CD14-positive monocyte (primary cell): ENCODE results near the gene COL15A1. TPM values are rescaled to one million over a fixed set of nuclear protein-coding genes. Genes with fewer than 3 reads are reported as not detected.

Experiments used
- DNase-seq, 3 donors: peaks; one replicate each; pipeline ENCODE4 v3.0.0-alpha.2; 2011 to 2022
- H2AFZ ChIP-seq: 2 replicates; pipeline ENCODE4 v1.6.0; 2012; ENCODE audit warnings: mild to moderate bottlenecking, low read depth, low read length, inconsistent platforms; ENCODE audit not compliant: insufficient read depth, poor library complexity, severe bottlenecking
- H3K27ac ChIP-seq, 2 donors: 1 replicate in 1 of 2; 2 replicates in 1 of 2; pipeline ENCODE4 v1.5.1; 2012 to 2013; ENCODE audit warnings: low read length in 2 of 2, control low read depth in 1 of 2, inconsistent platforms in 1 of 2, low read depth in 1 of 2, mild to moderate bottlenecking in 1 of 2
- H3K27me3 ChIP-seq, 2 donors: one replicate each; pipeline versions ENCODE4 v1.6.0 to v1.6.1; 2011 to 2013; ENCODE audit warnings: low read length in 2 of 2; ENCODE audit not compliant: control insufficient read depth in 2 of 2, insufficient read depth in 2 of 2
- H3K36me3 ChIP-seq, 2 donors: replicated peaks in 1 of 2; 1 replicate in 1 of 2; 2 replicates in 1 of 2; pipeline versions ENCODE4 v1.5.1 to v1.6.1; 2012 to 2013; ENCODE audit warnings: low read length in 2 of 2, control low read depth in 1 of 2, inconsistent platforms in 1 of 2, mild to moderate bottlenecking in 1 of 2; ENCODE audit not compliant: insufficient read depth in 2 of 2, control insufficient read depth in 1 of 2
- H3K4me1 ChIP-seq, 2 donors: 1 replicate in 1 of 2; 2 replicates in 1 of 2; pipeline versions ENCODE4 v1.5.1 to v1.6.1; 2012 to 2013; ENCODE audit warnings: low read length in 2 of 2, control low read depth in 1 of 2, inconsistent platforms in 1 of 2, mild to moderate bottlenecking in 1 of 2, moderate library complexity in 1 of 2; ENCODE audit not compliant: insufficient read depth in 2 of 2, control insufficient read depth in 1 of 2
- H3K4me2 ChIP-seq: replicated peaks from 2 replicates; pipeline ENCODE3; 2012; ENCODE audit warnings: low read length, moderate library complexity, mild to moderate bottlenecking; ENCODE audit not compliant: poor library complexity, severe bottlenecking; ENCODE audit errors: extremely low read depth
- H3K4me3 ChIP-seq, 3 experiments: fragments of 200-600 bp in 1 of 3; sonication (generic) in 1 of 3; replicated peaks in 1 of 3; 1 replicate in 2 of 3; 2 replicates in 1 of 3; pipeline ENCODE4 v1.5.1; 2011 to 2013; ENCODE audit warnings: low read length in 3 of 3, mild to moderate bottlenecking in 3 of 3, control low read depth in 2 of 3, low read depth in 2 of 3, inconsistent platforms in 1 of 3, moderate library complexity in 1 of 3
- H3K79me2 ChIP-seq: 2 replicates; pipeline ENCODE4 v1.6.0; 2012; ENCODE audit warnings: mild to moderate bottlenecking, control low read depth, inconsistent platforms, low read length, moderate library complexity; ENCODE audit not compliant: insufficient read depth
- H3K9ac ChIP-seq: 2 replicates; pipeline ENCODE4 v1.6.0; 2017; ENCODE audit warnings: low read length, mild to moderate bottlenecking; ENCODE audit not compliant: insufficient read depth, poor library complexity, severe bottlenecking
- H3K9me3 ChIP-seq, 2 donors: replicated peaks in 1 of 2; 1 replicate in 1 of 2; 2 replicates in 1 of 2; pipeline versions ENCODE4 v1.5.1 to v1.6.1; 2012 to 2013; ENCODE audit warnings: low read length in 2 of 2, control low read depth in 1 of 2; ENCODE audit not compliant: control insufficient read depth in 1 of 2, insufficient read depth in 1 of 2
- H4K20me1 ChIP-seq: 2 replicates; pipeline ENCODE4 v1.6.0; 2012; ENCODE audit warnings: mild to moderate bottlenecking, low read length, control low read depth, moderate library complexity; ENCODE audit not compliant: insufficient read depth
- H3K27ac Mint-ChIP-seq, 7 donors: one replicate each; pipeline ENCODE4 v1.8.0; 2020; ENCODE audit warnings: mild to moderate bottlenecking in 7 of 7, mixed read lengths in 7 of 7, moderate library complexity in 6 of 7, inconsistent platforms in 2 of 7
- H3K27me3 Mint-ChIP-seq, 3 donors: one replicate each; pipeline ENCODE4 v1.8.0; 2021 to 2022; ENCODE audit warnings: low read depth in 3 of 3, mild to moderate bottlenecking in 3 of 3, mixed read lengths in 3 of 3, moderate library complexity in 3 of 3, inconsistent platforms in 1 of 3
- H3K36me3 Mint-ChIP-seq, 2 donors: one replicate each; pipeline ENCODE4 v1.8.0; 2020; ENCODE audit warnings: mixed read lengths in 2 of 2, inconsistent platforms in 1 of 2, mild to moderate bottlenecking in 1 of 2
- H3K4me1 Mint-ChIP-seq: one replicate; pipeline ENCODE4 v1.8.0; 2020; ENCODE audit warnings: mild to moderate bottlenecking, mixed read lengths
- H3K4me3 Mint-ChIP-seq, 2 donors: one replicate each; pipeline ENCODE4 v1.8.0; 2020; ENCODE audit warnings: mild to moderate bottlenecking in 2 of 2, mixed read lengths in 2 of 2, moderate library complexity in 1 of 2
- H3K9me3 Mint-ChIP-seq, 7 donors: one replicate each; pipeline ENCODE4 v1.8.0; 2020 to 2022; ENCODE audit warnings: mixed read lengths in 7 of 7, mild to moderate bottlenecking in 6 of 7, moderate library complexity in 6 of 7, inconsistent platforms in 2 of 7
- CTCF ChIP-seq: fragments of 200-600 bp; IDR thresholded peaks from one replicate; pipeline ENCODE4 v1.8.0; 2022; ENCODE audit warnings: antibody characterized with exemption, mild to moderate bottlenecking
- WGBS: methylation state at CpG from one replicate; pipeline ENCODE4 v1.1.5; 2013; ENCODE audit warnings: missing lambda C conversion rate; ENCODE audit not compliant: insufficient coverage; 5-methylcytosine and 5-hydroxymethylcytosine counted together
- intact Hi-C, 2 donors: fragments of 100-400 bp; cut with micrococcal nuclease; formaldehyde crosslinking; loops; one replicate each; pipeline versions ENCODE4 v1.15.0 to v1.15.1; 2023
- polyA plus RNA-seq, 3 donors: library from polyadenylated mRNA; depleted of rRNA in 1 of 3; unstranded in 2 of 3; stranded (reverse) in 1 of 3; fragments of 300-500 nt in 2 of 3; fragments of >200 nt in 1 of 3; fragmentation: Illumina TruSeq in 2 of 3; gene quantifications; 1 replicate in 2 of 3; 2 replicates in 1 of 3; pipeline ENCODE4 v1.2.3, GENCODE V29; 2012 to 2021

COL15A1 gene
- polyA plus RNA-seq, 3 donors: 0.03 to 0.14 (median 0.11) TPM

GRCh38 chr9:99018653-99019052 is 74.9 kb downstream of the COL15A1 start:
- WGBS: 100% methylated on average over 1 of the region's 1 CpG
- H3K36me3 Mint-ChIP-seq: peaks cover 0 to 1% of the 10 kb centered on the region in 2 donors
- DNase-seq: no peak
- no peak overlapping the region for H3K27ac Mint-ChIP-seq
- Histone ChIP-seq H3K9ac (no peak overlapping the region), H3K36me3 (no peaks in the 10 kb centered on the region), H3K9me3 (no peaks in the 10 kb centered on the region), H3K27ac (no peak overlapping the region), H2AFZ (no peak overlapping the region), H4K20me1 (no peaks in the 10 kb centered on the region), H3K4me1 (no peaks in the 10 kb centered on the region), H3K27me3 (peaks cover 0 to 3% of the 10 kb centered on the region in 2 donors), H3K4me2 (no peak overlapping the region), H3K79me2 (no peaks in the 10 kb centered on the region), H3K4me3 (no peak overlapping the region)
- TF ChIP-seq CTCF: no peak
- peaks cover 13 to 21% (median 13%) of the 10 kb centered on the region in 3 donors for H3K27me3 Mint-ChIP-seq
- intact Hi-C loops: no loop called here
- H3K4me3 Mint-ChIP-seq: no peak overlapping the region
- H3K9me3 Mint-ChIP-seq: peaks cover 0 to 6% (median under 1%) of the 10 kb centered on the region in 7 donors
- no peaks in the 10 kb centered on the region for H3K4me1 Mint-ChIP-seq

- Mint-ChIP-seq H3K27ac (peak overlapping the region in 1 of 7 donors; percentile 42), H3K27me3 (peaks cover 13 to 24% (median 19%) of the 10 kb centered on the region in 3 donors), H3K9me3 (peaks cover 0 to 5% (median 0%) of the 10 kb centered on the region in 7 donors), H3K4me1 (no peaks in the 10 kb centered on the region), H3K4me3 (no peak overlapping the region), H3K36me3 (peaks cover 0 to 1% of the 10 kb centered on the region in 2 donors)
- Histone ChIP-seq H3K36me3 (no peaks in the 10 kb centered on the region), H3K4me3 (no peak overlapping the region), H3K4me1 (no peaks in the 10 kb centered on the region), H3K4me2 (no peak overlapping the region), H4K20me1 (no peaks in the 10 kb centered on the region), H3K27ac (no peak overlapping the region), H3K9ac (no peak overlapping the region), H3K79me2 (no peaks in the 10 kb centered on the region), H3K27me3 (peaks cover 0 to 6% of the 10 kb centered on the region in 2 donors), H3K9me3 (no peaks in the 10 kb centered on the region), H2AFZ (no peak overlapping the region)
- TF ChIP-seq CTCF: no peak
- intact Hi-C loops: no loop called here
- peak in 1 of 3 donors; percentile 14 for DNase-seq
- 100% methylated on average over 2 of the region's 4 CpGs for WGBS
Measured at GRCh38 chr9:99019510-99020331, 76.0 kb downstream of the COL15A1 start.
